ENCODE results near the gene FOLR3.
"Not testable (repeated sequence)": the region's sequence is repeated elsewhere in the genome, so short reads cannot be mapped to it uniquely, and the experiment has no call there.

- TF ChIP-seq CTCF (conservative IDR thresholded peaks at IDR 0.05; ENCODE audit: low read depth in 2 of 2); EZH2 (IDR thresholded peaks at IDR 0.05; ENCODE audit: low read depth, unreplicated experiment); REST (IDR thresholded peaks at IDR 0.05; ENCODE audit: unreplicated experiment); ZNF114 (CRISPR knock-in tag; IDR thresholded peaks at IDR 0.05); POLR2AphosphoS5 (IDR thresholded peaks at IDR 0.05; ENCODE audit: low read depth); ZNF462 (CRISPR knock-in tag; IDR thresholded peaks at IDR 0.05); EZH2phosphoT487 (IDR thresholded peaks at IDR 0.05; ENCODE audit: unreplicated experiment); CREB1 (CRISPR knock-in tag; IDR thresholded peaks at IDR 0.05; ENCODE audit: low read depth); NANOG (IDR thresholded peaks at IDR 0.05; ENCODE audit: borderline replicate concordance); STAT1 (IDR thresholded peaks at IDR 0.05; ENCODE audit: unreplicated experiment); JUNB (IDR thresholded peaks at IDR 0.05; ENCODE audit: unreplicated experiment); ETS1 (IDR thresholded peaks at IDR 0.05); ZNF331 (CRISPR knock-in tag; IDR thresholded peaks at IDR 0.05; ENCODE audit: low read depth): not testable (repeated sequence)
Measured at GRCh38 chr11:72153874-72154273, 18.3 kb downstream of the FOLR3 start.

Measured in GM23338 (cell line).